HG03196 (cell line): ENCODE data around the gene ZNF814.
"Not testable (repeated sequence)": the region's sequence is repeated elsewhere in the genome, so short reads cannot be mapped to it uniquely, and the experiment has no call there.

ENCODE experiments used
- ATAC-seq: cut with Tn5 transposase; IDR thresholded peaks from one replicate; pipeline ENCODE4 v1.9.1; 2021; ENCODE audit not compliant: unreplicated experiment

ZNF814 gene

GRCh38 chr19:57888560-57889231 lies at the start of gene ZNF814:
Gene ZNF814, minus strand, starts transcription at chr19:57889037. Its CDS starts 235 bp downstream, at chr19:57888802.
- ATAC-seq, result no peak

- no peak for ATAC-seq
Observed at GRCh38 chr19:57935731-57936130, 46.9 kb upstream of the ZNF814 start.

DNA sequence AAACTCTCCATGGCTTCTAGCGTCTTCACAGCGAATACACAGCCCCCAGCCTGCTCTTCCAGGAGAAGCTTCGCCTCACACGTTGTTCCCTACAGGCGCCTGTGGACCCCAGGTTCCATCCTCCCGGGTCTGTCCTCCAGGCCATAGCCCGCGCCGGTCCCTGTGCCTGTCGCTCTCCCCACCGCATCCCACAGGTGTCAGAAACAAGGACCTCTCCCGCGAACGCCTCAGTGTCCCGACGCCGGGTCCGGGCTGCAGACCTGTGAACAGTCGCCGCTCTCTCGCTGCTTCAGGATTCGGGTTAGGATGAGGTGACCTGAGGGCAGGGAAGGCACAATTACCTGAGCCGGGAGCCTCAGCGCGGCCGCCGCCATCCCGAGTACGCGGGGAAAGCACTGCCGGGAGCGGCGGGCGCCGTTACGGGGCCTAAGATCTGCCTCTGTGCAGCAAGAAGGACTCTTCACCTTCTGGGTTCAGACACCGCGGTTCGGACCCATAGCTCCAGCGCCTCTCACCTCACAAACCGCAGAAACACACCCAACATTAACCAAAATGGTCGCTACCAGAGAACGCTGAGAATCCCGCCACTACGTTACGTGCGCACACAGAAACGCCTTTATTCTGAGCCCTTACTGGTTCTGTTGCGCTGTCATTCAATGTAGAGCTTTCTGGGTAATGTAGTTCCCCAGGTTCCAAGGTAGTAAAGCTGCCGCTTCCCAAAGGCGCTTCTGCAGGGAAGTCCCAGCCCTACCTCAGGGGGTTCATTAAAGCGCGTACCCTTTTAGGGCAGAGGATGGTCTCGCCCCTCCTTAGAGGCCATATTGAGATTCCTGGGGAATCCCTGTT lies 46.2 kb upstream of the ZNF814 start, which contains the start of gene ZNF418:
ZNF418 (minus strand) TSS at position 583 of the 846 bp plus-strand sequence. CDS start 1,580 bp downstream, outside the sequence.
- no peak for ATAC-seq

GRCh38 chr19:57927587-57927986 lies 38.8 kb upstream of the ZNF814 start:
- no peak for ATAC-seq

DNA sequence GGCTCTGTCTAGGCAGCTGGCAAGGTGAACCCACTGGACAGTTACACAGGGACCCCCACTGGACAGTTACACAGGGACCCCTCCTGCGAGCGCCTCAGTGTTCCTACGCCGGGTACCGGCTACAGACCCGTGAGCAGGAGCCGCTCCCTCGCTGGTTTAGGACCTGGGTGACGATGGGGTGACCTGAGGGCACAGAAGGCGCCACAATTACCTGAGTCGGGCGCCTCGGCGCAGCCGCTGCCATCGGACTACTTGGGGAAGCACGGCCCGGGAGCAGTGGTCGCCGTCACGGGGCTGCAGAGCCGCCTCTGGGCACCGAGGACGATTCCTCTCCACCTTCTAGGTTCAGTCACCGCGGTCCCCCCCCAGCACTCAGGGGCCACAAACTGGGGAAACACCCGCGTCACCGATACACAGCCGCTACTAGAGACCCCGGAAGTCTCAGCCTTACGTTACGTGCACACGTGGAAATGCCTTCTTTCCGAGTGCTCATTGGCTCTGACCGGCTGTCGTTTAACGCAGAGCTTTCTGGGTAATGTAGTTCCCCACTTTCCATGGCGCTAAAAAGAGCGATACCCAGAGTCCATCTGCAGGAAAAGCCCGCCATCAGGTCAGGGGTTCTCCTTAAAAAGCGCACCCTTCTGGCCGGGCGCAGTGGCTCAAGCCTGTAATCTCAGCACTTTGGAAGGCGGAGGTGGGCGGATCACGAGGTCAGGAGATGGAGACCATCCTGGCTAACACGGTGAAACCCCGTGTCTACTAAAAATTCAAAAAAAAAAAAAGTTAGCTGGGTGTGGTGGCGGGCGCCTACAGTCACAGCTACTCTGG lies 27.5 kb upstream of the ZNF814 start, which contains the start of gene ZNF417:
ZNF417 (minus strand) TSS at position 425 of the 828 bp plus-strand sequence; CDS start at position 244, 181 bp downstream.
- ATAC-seq, result peak; percentile 95

- ATAC-seq, result no peak
Observed at GRCh38 chr19:57914531-57914930, 25.7 kb upstream of the ZNF814 start.

DNA sequence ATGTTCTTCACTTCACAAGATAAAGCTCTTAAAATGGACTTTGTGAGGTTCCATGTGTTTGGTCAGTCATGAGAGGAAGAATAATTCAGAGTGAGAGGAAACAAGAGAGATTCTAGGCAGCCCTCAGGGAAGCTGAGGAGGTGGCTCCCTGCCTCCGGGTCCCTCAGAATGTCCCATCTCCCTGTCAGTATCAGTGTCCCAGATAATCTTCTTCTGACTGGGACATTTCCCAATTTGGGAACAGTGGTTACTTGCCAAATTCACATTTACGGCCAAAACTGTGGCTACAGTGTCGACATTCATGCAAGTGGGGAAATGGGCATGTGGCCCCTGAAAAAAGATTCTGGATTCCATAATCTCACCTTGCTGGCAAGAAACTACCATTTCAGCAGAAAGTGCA lies 18.6 kb upstream of the ZNF814 start:
- ATAC-seq, result no peak

- ATAC-seq, result no peak
Observed at GRCh38 chr19:57905258-57905657, 16.4 kb upstream of the ZNF814 start.

GRCh38 chr19:57903618-57904184 lies 14.9 kb upstream of the ZNF814 start:
- no peak for ATAC-seq

- ATAC-seq, result no peak
Observed at GRCh38 chr19:57900311-57900710, 11.5 kb upstream of the ZNF814 start.

DNA sequence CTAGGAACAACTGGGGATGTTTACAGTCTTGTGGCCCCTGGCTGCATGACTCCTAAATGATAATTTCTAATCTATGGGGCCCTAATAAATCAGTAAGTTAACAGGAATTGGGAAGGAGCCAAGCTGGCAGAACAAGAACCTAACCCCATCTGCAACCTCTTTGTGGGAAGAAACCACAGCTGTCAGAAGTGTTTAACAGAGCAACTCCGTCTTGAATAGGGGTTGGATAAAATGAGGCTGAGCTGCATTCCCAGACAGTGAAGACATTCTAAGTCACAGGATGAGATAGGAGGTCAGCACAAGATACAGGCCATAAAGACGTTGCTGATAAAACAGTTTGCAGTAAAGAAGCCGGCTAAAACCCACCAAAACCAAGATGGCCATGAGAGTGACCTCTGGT lies 1.9 kb upstream of the ZNF814 start:
- ATAC-seq, result not testable (repeated sequence)

DNA sequence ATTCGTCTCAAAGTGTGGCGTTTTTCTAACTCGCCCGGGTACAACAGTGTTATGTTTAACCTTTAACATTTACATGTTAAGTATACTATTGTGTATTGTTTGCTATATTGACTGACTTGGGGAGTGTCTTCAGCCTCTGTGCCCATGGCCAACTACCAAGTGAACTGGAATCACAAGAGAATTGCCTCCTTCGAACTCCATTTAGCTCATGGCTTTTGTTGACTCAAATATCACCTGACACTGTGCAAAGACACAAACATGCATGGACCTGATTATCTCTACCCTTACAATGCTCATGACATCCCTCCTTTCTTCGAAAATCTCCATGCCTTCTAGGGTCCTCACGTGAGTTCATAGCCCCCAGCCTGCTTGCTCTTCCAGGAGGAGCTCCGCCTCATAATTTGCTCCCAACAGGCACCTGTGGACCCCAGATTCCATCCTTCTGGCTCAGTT lies 704 bp downstream of the ZNF814 start:
- ATAC-seq, result no peak

DNA sequence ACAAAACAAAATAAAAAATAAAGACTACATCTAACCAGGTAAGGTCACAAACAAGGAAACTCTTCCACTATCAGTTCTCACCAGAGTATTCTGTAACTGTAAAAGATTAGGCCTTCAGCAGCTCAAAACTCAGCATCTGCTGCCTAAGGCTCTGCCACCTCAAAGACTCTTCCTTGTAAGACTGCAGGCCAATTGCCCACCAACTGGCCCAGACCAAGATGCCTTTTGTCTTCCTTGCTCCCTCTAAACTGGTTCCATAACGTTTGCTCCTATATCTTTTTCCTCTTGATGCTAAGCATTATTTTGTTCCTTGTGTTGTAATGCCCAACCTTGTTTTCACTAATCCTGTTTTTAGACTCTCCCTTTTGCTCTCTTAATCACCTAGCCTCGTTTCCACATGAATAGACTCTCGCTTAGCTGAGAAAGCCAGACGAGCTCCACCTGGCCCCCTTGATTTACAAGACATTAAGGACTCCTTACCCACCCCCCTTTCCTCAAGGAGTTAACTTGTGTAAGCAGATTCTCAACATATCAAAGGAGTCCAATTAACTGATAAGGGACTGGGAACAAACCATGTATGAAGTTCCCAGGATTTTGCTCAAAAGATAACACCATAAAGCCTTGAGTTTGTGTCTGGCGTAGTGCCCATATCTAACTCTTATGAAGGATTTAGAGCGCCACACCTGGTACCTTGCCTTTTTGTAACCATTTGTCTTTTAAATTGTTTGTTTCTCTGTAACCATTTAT lies 1.5 kb downstream of the ZNF814 start:
- no peak for ATAC-seq

DNA sequence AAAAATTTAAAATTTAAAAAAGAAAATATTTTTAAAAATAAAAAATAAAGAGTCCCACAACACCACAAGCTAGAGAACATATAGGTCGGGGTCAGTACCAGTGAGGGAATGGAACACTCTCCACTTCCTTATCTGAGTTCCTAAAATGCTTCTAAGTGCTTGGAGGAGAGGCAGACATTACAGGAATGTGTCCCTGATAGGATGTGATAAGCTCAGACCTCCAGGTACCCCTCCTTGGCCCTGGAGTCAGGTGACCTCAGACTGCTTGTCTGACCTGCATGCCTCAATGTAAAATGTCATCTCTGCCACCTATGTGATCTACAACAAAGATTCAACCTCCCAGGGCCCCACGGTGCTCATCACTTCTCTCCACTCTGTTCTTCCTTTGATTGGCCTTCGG lies 2.8 kb downstream of the ZNF814 start:
- no peak for ATAC-seq

DNA sequence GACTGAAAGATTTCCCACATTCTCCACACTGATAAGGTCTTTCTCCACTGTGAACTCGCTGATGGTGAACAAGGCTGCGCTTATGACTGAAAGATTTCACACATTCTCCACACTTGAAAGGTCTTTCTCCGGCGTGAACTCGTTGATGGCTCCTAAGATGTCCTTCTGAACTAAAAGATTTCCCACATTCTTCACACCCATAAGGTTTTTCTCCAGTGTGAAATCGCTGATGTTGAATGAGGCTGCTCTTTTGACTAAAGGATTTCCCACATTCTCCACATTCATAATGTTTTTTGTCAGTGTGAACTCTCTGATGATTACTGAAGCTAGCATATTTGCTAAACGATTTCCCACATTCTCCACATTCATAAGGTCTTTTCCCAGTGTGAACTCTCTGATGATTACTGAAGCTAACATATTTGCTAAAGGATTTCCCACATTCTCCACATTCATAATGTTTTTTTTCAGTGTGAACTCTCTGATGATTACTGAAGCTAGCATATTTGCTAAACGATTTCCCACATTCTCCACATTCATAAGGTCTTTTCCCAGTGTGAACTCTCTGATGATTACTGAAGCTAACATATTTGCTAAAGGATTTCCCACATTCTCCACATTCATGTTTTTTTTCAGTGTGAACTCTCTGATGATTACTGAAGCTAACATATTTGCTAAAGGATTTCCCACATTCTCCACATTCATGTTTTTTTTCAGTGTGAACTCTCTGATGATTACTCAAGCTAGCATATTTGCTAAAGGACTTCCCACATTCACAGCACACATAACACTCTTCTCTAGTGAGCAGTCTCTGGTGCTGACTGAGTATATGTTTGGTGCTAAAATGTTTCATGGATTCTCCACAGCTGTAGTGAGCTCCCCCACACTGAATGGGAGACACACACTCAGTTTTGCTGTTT lies 14.7 kb downstream of the ZNF814 start:
- not testable (repeated sequence) for ATAC-seq

- no peak for ATAC-seq
Observed at GRCh38 chr19:57872450-57872849, 16.4 kb downstream of the ZNF814 start.

DNA sequence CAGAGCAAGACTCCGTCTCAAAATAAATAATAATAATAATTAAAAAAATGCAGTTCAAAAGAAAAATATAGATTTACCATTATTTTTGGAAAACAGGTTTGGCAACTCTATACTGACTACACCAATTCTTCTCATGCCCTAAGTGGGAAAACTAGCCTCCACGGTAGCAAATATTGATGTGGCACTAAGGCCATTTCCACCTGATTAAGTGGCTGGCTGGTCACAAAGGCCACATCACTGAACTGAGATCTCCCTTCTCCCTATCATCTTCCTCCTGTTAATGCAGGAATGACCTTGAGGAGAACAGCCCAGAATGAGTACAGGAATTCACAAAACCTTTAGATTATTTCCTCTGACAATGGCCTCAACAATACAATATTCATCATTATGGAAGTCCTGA lies 18.6 kb downstream of the ZNF814 start:
- no peak for ATAC-seq

GRCh38 chr19:57869655-57870054 lies 19.2 kb downstream of the ZNF814 start:
- not testable (repeated sequence) for ATAC-seq
